ENCODE results near the gene NLRC4.

DNA sequence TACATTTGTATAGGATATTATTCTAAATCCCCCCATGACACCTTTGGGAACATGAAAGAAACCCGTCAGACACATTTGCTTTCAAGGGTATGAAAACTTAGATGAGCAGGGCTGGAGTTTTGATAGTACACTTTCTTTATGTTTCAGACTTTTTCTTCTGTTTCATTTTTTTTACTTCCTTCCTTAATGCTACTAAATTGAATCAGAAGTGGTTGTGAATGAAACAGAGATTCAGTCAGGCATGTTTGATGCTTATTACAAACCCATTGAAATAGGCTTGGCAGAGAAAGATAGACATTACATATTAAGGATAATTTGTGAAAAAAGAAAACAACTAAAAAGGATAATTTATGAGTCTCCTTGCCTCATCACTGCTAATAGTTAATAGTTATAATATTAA lies 72.3 kb downstream of the NLRC4 start:
- TF ChIP-seq, protein P1, sequence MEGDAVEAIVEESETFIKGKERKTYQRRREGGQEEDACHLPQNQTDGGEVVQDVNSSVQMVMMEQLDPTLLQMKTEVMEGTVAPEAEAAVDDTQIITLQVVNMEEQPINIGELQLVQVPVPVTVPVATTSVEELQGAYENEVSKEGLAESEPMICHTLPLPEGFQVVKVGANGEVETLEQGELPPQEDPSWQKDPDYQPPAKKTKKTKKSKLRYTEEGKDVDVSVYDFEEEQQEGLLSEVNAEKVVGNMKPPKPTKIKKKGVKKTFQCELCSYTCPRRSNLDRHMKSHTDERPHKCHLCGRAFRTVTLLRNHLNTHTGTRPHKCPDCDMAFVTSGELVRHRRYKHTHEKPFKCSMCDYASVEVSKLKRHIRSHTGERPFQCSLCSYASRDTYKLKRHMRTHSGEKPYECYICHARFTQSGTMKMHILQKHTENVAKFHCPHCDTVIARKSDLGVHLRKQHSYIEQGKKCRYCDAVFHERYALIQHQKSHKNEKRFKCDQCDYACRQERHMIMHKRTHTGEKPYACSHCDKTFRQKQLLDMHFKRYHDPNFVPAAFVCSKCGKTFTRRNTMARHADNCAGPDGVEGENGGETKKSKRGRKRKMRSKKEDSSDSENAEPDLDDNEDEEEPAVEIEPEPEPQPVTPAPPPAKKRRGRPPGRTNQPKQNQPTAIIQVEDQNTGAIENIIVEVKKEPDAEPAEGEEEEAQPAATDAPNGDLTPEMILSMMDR (conservative IDR thresholded peaks at IDR 0.05 in 1 of 2, IDR thresholded peaks at IDR 0.05 in 1 of 2; ENCODE audit: extremely low read depth in 1 of 2, insufficient read depth in 1 of 2, low read depth in 1 of 2, low read length in 2 of 2), result no peak
- TF ChIP-seq EZH2 (IDR thresholded peaks at IDR 0.05; ENCODE audit: borderline replicate concordance, low read length), result no peak

Data from mammary epithelial cell (primary cell).